ENCODE data around the gene ZBTB7B. TPM values are rescaled to one million over a fixed set of nuclear protein-coding genes. Genes with fewer than 3 reads are reported as not detected.

ZBTB7B gene
- total RNA-seq, 1 experiment from 2014 or later = 38.3 TPM

GRCh38 chr1:155023627-155024026 lies 21.0 kb downstream of the ZBTB7B start:
- no CpG with 5 or more reads among the region's 5 CpGs for whole genome bisulfite sequencing (ENCODE audit: extremely low coverage, insufficient read length, low lambda C conversion rate)

More at GRCh38 chr1:155023627-155024026, 21.0 kb downstream of the ZBTB7B start:
- H3K36me3 Mint-ChIP-seq (ENCODE audit: insufficient read depth in 1 of 3, low read depth in 3 of 3) = peaks cover 0 to 6% (median 6%) of the 10 kb centered on the region in 3 experiments; a peak in 1 of 7 replicates
- no peak overlapping the region for H3K27ac Mint-ChIP-seq
- H4K91ac ChIP-seq (ENCODE audit: insufficient read length, low read depth, low read length) = no peak overlapping the region
- H3K23ac ChIP-seq (ENCODE audit: insufficient read length, low read depth, low read length) = no peak overlapping the region
- H2BK5ac ChIP-seq (ENCODE audit: insufficient read length, low read length) = no peak overlapping the region
- no peaks in the 10 kb centered on the region for H4K20me1 ChIP-seq (ENCODE audit: control insufficient read depth, insufficient read depth, insufficient read length)
- H3K23me2 ChIP-seq (ENCODE audit: insufficient read length, low read depth, low read length, poor library complexity, severe bottlenecking) = no peaks in the 10 kb centered on the region
- H2AK5ac ChIP-seq (ENCODE audit: insufficient read length, low read length) = no peak overlapping the region
- no peak for TF ChIP-seq CTCF (conservative IDR thresholded peaks at IDR 0.05)
- no peaks in the 10 kb centered on the region for H3K9me3 Mint-ChIP-seq
- peaks cover 12% of the 10 kb centered on the region for H3K27me3 Mint-ChIP-seq (ENCODE audit: low read depth)
- H3K27ac ChIP-seq (ENCODE audit: insufficient read length, low read depth, low read length) = no peak overlapping the region
- H2AFZ ChIP-seq (ENCODE audit: low read length) = no peak overlapping the region
- no peak overlapping the region for H3K4ac ChIP-seq (ENCODE audit: low read depth, low read length)
- no peak overlapping the region for H2BK12ac ChIP-seq (ENCODE audit: insufficient read length, low read depth, low read length)
- no peak overlapping the region for H4K8ac ChIP-seq (replicated peaks; ENCODE audit: insufficient read length, low read depth, low read length)
- no peak overlapping the region for H3K4me3 Mint-ChIP-seq
- H2BK120ac ChIP-seq (ENCODE audit: low read depth, low read length, poor library complexity, severe bottlenecking) = no peak overlapping the region
- H3K79me2 ChIP-seq (ENCODE audit: insufficient read depth, low read length) = no peaks in the 10 kb centered on the region
- H2BK20ac ChIP-seq (ENCODE audit: low read depth, low read length, poor library complexity, severe bottlenecking) = no peak overlapping the region
- H3T11ph ChIP-seq (ENCODE audit: low read length) = no peak overlapping the region
- no peak overlapping the region for H2BK15ac ChIP-seq (ENCODE audit: low read depth, low read length)
- no peak overlapping the region for H3K4me2 ChIP-seq (ENCODE audit: insufficient read depth, insufficient read length, low read length)
- no peaks in the 10 kb centered on the region for H3K9me3 ChIP-seq (ENCODE audit: control insufficient read depth, low read depth, low read length)
- H3K9ac ChIP-seq (ENCODE audit: extremely low read depth, insufficient read length, low read length) = no peak overlapping the region
- H3K18ac ChIP-seq (ENCODE audit: insufficient read length, low read depth, low read length) = no peak overlapping the region
- H3K4me1 ChIP-seq (ENCODE audit: insufficient read depth, low read length) = no peaks in the 10 kb centered on the region
- DNase-seq = no peak
- H3K4me1 Mint-ChIP-seq = peaks cover 19 to 35% of the 10 kb centered on the region in 2 experiments
- H3K56ac ChIP-seq (ENCODE audit: insufficient read length, low read depth, low read length) = no peak overlapping the region
- no peaks in the 10 kb centered on the region for H3K27me3 ChIP-seq (ENCODE audit: insufficient read depth, low read length)
- H4K5ac ChIP-seq (ENCODE audit: insufficient read length, low read depth, low read length) = no peak overlapping the region
- H3K79me1 ChIP-seq (ENCODE audit: insufficient read depth, low read depth, low read length, poor library complexity, severe bottlenecking) = no peaks in the 10 kb centered on the region
- no peak overlapping the region for H3K14ac ChIP-seq (ENCODE audit: insufficient read depth, low read length)
